ENCODE data around the gene NEB.

NEB gene, protein sequence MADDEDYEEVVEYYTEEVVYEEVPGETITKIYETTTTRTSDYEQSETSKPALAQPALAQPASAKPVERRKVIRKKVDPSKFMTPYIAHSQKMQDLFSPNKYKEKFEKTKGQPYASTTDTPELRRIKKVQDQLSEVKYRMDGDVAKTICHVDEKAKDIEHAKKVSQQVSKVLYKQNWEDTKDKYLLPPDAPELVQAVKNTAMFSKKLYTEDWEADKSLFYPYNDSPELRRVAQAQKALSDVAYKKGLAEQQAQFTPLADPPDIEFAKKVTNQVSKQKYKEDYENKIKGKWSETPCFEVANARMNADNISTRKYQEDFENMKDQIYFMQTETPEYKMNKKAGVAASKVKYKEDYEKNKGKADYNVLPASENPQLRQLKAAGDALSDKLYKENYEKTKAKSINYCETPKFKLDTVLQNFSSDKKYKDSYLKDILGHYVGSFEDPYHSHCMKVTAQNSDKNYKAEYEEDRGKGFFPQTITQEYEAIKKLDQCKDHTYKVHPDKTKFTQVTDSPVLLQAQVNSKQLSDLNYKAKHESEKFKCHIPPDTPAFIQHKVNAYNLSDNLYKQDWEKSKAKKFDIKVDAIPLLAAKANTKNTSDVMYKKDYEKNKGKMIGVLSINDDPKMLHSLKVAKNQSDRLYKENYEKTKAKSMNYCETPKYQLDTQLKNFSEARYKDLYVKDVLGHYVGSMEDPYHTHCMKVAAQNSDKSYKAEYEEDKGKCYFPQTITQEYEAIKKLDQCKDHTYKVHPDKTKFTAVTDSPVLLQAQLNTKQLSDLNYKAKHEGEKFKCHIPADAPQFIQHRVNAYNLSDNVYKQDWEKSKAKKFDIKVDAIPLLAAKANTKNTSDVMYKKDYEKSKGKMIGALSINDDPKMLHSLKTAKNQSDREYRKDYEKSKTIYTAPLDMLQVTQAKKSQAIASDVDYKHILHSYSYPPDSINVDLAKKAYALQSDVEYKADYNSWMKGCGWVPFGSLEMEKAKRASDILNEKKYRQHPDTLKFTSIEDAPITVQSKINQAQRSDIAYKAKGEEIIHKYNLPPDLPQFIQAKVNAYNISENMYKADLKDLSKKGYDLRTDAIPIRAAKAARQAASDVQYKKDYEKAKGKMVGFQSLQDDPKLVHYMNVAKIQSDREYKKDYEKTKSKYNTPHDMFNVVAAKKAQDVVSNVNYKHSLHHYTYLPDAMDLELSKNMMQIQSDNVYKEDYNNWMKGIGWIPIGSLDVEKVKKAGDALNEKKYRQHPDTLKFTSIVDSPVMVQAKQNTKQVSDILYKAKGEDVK (N-terminal part only)

DNA sequence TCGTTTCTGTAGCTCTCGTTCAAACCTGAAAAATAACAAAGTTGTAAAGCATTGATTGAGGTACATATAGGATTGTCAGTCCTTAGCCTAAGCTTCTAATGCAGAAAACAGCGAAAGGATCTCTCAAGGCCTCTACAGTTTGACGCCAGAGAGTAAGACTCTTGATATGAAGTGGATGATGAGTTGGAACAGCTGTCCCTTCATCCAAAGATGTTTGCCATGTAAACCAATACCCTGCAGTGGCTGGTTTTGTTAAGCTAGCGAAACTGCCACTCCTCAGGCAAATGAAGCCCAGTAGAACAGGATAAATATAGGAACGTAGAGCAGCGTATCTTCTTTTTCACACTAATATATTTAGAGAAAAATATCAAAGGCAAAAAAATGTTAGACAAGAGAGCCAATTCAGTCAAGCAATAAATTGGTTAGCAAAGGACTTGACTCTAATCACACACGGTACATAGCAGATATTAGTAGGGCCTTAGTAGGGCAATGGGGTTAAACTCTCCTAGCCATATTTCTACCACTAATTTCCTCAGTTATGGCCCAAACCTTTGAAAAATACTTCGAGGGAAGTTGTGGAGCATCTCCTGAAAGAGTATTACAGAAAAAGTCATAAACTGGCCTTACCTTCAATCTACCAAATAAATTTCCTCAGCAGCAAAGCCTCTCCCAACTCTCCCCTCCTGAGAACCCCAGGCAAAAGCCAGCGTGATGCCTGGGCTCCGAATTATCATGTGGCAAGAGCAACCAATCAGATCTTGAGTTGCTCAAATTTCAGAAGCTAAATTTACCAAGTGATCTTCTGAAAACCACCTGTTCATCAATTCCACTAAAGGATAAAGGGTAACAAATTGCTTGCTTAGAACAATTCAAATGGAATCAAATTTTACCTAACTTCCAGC lies at the start of gene NEB:
TSS of gene NEB (minus strand) at position 706 of the 902 bp plus-strand sequence. CDS start 1,320 bp downstream, outside the sequence.
- peaks cover 2% of the 10 kb centered on the region for H3K4me1 Mint-ChIP-seq (ENCODE audit: low read depth)
- no peaks in the 10 kb centered on the region for H3K9me3 Mint-ChIP-seq (ENCODE audit: low read depth)
- H3K36me3 Mint-ChIP-seq, result peaks cover 3% of the 10 kb centered on the region
- no peak within 1 kb of the TSS for H3K27ac Mint-ChIP-seq
- H3K4me3 Mint-ChIP-seq, result no peak within 1 kb of the TSS
- H3K27me3 Mint-ChIP-seq, result peaks cover 1% of the 10 kb centered on the region

- H3K27me3 Mint-ChIP-seq, result no peaks in the 10 kb centered on the region
- H3K9me3 Mint-ChIP-seq (ENCODE audit: low read depth), result no peaks in the 10 kb centered on the region
- peaks cover 33% of the 10 kb centered on the region for H3K36me3 Mint-ChIP-seq
- no peak overlapping the region for H3K4me3 Mint-ChIP-seq
- H3K27ac Mint-ChIP-seq, result no peak overlapping the region
- no peaks in the 10 kb centered on the region for H3K4me1 Mint-ChIP-seq (ENCODE audit: low read depth)
Measured at GRCh38 chr2:151783133-151783520, 48.9 kb upstream of the NEB start.

DNA sequence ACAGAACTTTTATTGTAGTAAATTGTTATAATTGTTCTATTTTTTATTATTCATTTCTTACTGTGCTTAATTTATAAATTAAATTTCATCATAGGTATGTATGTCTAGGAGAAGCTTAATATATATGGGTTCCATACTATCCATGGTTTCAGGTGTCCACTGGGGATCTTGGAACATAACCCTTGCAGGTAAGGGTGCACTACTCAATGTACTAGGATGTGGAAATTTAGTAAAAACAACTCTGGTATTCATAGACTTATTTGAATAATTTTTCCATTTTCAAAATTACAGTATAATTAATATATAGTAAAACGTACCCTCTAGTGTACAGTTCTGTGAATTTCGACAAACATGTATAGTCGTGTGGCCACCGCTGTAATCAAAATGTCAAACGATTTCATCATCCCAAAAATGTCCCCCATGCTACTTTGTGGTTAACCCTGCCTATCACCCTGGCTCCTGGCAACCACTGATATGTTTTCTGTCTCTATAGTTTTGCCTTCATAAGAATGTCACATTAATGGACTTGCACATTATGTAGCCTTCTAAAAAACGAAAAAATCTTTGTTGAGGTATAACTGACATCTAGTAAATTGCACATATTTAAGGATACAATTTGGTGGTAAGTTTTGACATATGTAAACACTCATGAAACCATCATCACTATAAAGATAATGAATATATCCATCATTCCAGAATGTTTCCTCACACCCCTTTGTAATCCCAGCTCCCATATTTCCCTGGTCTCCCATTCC lies 48.3 kb upstream of the NEB start:
- Mint-ChIP-seq H3K4me1 (ENCODE audit: low read depth) (no peaks in the 10 kb centered on the region), H3K4me3 (no peak overlapping the region), H3K27ac (no peak overlapping the region), H3K9me3 (ENCODE audit: low read depth) (no peaks in the 10 kb centered on the region), H3K27me3 (no peaks in the 10 kb centered on the region), H3K36me3 (peaks cover 35% of the 10 kb centered on the region)

DNA sequence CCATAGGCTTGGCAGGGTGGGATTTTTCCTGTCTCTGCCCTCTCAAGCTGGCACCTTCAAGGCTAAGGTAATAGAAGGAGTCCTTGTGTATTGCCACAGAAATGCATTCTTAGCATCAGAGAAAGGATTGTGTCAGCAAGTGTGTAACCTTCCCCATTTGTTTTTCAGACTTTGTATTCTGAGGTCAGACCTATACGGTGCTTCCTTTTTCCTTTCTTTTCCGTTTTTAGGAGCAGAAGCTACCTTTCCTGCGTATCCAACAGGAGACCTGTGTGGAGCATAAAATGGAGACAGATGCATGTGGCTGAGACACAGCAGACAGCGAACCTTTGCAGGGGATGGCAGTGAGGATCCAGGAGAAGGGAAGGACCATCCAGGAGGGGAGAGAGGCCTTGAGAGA lies 47.4 kb upstream of the NEB start:
- no peak overlapping the region for H3K27ac Mint-ChIP-seq
- H3K9me3 Mint-ChIP-seq (ENCODE audit: low read depth), result no peaks in the 10 kb centered on the region
- no peak overlapping the region for H3K4me3 Mint-ChIP-seq
- peaks cover 38% of the 10 kb centered on the region for H3K36me3 Mint-ChIP-seq
- no peaks in the 10 kb centered on the region for H3K4me1 Mint-ChIP-seq (ENCODE audit: low read depth)
- no peaks in the 10 kb centered on the region for H3K27me3 Mint-ChIP-seq

DNA sequence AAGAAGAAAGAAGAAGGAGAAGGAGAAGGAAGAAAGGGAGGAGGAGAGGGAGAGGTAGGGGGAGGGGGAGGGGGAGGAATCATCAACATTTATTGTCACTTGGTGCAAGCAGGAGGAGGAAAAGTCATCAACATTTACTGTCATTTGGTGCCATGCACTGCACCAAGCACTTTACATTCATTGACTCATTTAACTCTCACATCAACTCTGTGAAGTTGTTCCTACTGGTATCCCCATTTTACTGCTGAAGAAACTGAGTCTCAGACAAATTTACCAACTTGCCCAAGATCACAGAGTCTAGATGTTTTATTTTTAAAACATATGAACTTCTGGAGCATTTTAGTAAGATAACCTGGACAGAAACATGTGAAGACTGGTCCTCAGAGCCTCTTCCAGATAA lies 46.7 kb upstream of the NEB start:
- H3K4me1 Mint-ChIP-seq (ENCODE audit: low read depth), result no peaks in the 10 kb centered on the region
- peaks cover 45% of the 10 kb centered on the region for H3K36me3 Mint-ChIP-seq
- H3K27ac Mint-ChIP-seq, result no peak overlapping the region
- no peaks in the 10 kb centered on the region for H3K9me3 Mint-ChIP-seq (ENCODE audit: low read depth)
- no peaks in the 10 kb centered on the region for H3K27me3 Mint-ChIP-seq
- no peak overlapping the region for H3K4me3 Mint-ChIP-seq

GRCh38 chr2:151777935-151778334 lies 43.7 kb upstream of the NEB start:
- Mint-ChIP-seq H3K4me3 (no peak overlapping the region), H3K9me3 (ENCODE audit: low read depth) (no peaks in the 10 kb centered on the region), H3K27ac (no peak overlapping the region), H3K36me3 (peaks cover 35% of the 10 kb centered on the region), H3K4me1 (ENCODE audit: low read depth) (no peaks in the 10 kb centered on the region), H3K27me3 (no peaks in the 10 kb centered on the region)

- H3K4me3 Mint-ChIP-seq, result no peak overlapping the region
Measured at GRCh38 chr2:151777487-151777886, 43.2 kb upstream of the NEB start.

DNA sequence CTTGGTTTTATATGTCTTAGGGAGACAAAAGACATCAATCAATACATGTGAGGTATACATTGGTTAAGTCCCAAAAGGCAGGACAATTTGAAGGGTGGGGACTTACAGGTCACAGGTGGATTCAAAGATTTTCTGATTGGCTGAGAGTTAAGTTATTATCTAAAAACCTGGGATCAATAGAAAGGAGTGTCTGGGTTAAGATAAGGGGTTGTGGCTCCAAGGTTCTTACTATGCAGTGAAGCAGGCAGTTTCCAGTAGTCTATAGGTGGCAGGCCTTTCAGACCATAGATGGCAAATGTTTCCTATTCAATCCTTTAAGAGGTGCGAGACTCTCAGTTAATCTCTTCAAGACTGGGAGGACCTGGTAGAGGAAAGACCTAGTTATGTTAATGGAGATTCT lies 42.1 kb upstream of the NEB start:
- Mint-ChIP-seq H3K36me3 (peaks cover 36% of the 10 kb centered on the region), H3K4me3 (no peak overlapping the region), H3K27ac (no peak overlapping the region)

More at GRCh38 chr2:151777487-151777886, 43.2 kb upstream of the NEB start:
- Mint-ChIP-seq H3K4me1 (ENCODE audit: low read depth) (no peaks in the 10 kb centered on the region), H3K27ac (no peak overlapping the region), H3K36me3 (peaks cover 33% of the 10 kb centered on the region), H3K9me3 (ENCODE audit: low read depth) (no peaks in the 10 kb centered on the region), H3K27me3 (no peaks in the 10 kb centered on the region)

GRCh38 chr2:151775057-151775740 lies 40.9 kb upstream of the NEB start:
- no peak overlapping the region for H3K27ac Mint-ChIP-seq
- H3K9me3 Mint-ChIP-seq (ENCODE audit: low read depth), result no peaks in the 10 kb centered on the region
- H3K36me3 Mint-ChIP-seq, result peaks cover 34% of the 10 kb centered on the region
- no peak overlapping the region for H3K4me3 Mint-ChIP-seq
- no peaks in the 10 kb centered on the region for H3K27me3 Mint-ChIP-seq
- H3K4me1 Mint-ChIP-seq (ENCODE audit: low read depth), result no peaks in the 10 kb centered on the region

More for the DNA sequence above, 42.1 kb upstream of the NEB start:
- H3K27me3 Mint-ChIP-seq, result no peaks in the 10 kb centered on the region
- H3K4me1 Mint-ChIP-seq (ENCODE audit: low read depth), result no peaks in the 10 kb centered on the region
- no peaks in the 10 kb centered on the region for H3K9me3 Mint-ChIP-seq (ENCODE audit: low read depth)

DNA sequence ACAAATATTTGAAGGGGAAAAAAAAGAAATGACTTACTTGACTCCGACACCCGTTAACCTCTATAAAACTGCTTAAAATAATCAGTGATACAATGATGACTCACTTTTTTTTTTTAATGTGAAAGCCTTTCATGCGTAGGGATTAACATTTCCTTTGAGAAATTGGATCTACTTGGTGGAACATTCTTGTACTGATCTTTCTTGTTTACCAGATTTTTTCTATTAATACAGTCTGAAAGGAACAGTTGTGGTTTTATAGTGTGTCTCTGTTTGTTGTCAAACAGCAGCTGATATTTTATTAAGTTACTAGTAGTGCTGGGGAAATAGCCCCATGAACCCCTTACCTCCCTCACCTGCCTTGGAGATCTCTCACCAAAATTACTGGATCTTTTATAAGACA lies 40.2 kb upstream of the NEB start:
- Mint-ChIP-seq H3K4me3 (no peak overlapping the region), H3K27ac (no peak overlapping the region), H3K4me1 (ENCODE audit: low read depth) (no peaks in the 10 kb centered on the region), H3K36me3 (peaks cover 27% of the 10 kb centered on the region), H3K27me3 (no peaks in the 10 kb centered on the region), H3K9me3 (ENCODE audit: low read depth) (peaks cover 3% of the 10 kb centered on the region)

GRCh38 chr2:151771599-151772358 lies 37.5 kb upstream of the NEB start:
- Mint-ChIP-seq H3K27ac (no peak overlapping the region), H3K4me1 (ENCODE audit: low read depth) (no peaks in the 10 kb centered on the region), H3K27me3 (no peaks in the 10 kb centered on the region), H3K9me3 (ENCODE audit: low read depth) (peaks cover 3% of the 10 kb centered on the region), H3K4me3 (no peak overlapping the region), H3K36me3 (peaks cover 15% of the 10 kb centered on the region)

DNA sequence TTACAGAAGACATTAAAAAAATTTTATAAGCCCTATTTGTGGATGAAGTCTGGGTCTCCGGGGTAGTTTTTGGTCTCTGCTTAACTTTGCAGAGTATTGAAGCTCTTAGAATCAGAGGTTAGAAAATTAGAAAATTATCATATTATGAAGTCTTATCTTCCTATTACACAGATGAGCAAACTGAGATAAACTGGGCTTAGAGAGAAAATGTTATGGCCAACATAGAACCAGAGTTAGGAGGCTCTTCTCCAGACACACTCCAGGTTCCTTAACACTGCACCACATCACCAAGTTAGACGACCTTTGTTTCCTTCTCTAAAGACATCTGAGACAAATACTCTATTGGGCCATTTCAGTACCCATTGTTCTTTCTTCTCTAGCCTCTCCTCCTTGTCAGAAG lies 36.7 kb upstream of the NEB start:
- Mint-ChIP-seq H3K36me3 (peaks cover 8% of the 10 kb centered on the region), H3K27me3 (no peaks in the 10 kb centered on the region), H3K4me3 (no peak overlapping the region), H3K9me3 (ENCODE audit: low read depth) (peaks cover 3% of the 10 kb centered on the region), H3K4me1 (ENCODE audit: low read depth) (peaks cover 3% of the 10 kb centered on the region), H3K27ac (no peak overlapping the region)

Data from activated naive CD8-positive, alpha-beta T cell (primary cell).